HEK293 (cell line): ENCODE measurements around the gene TMEM185A.

ENCODE experiments used
- CTCF ChIA-PET: fragments of 350-600 bp; formaldehyde crosslinking; extraction: SDS; loops from one replicate; lab custom pipeline; 2021; ENCODE audit warnings: antibody characterized with exemption; lab: Yijun Ruan, JAX
- POLR2A ChIA-PET: fragments of 300-600 bp; formaldehyde crosslinking; extraction: SDS; loops from one replicate; lab custom pipeline; 2020; ENCODE audit warnings: antibody characterized with exemption, inconsistent platforms; lab: Yijun Ruan, JAX
- H3K27ac ChIP-seq: fragments of 200-500 bp; sonication (Bioruptor generic); 2 replicates; pipeline ENCODE4 v1.5.1; 2014; ENCODE audit warnings: low read depth, low read length, control low read depth, inconsistent platforms; ENCODE audit errors: extremely low read depth
- H3K36me3 ChIP-seq, 2 experiments: fragments of 200-500 bp in 1 of 2; sonication (Bioruptor generic) in 1 of 2; 1 replicate in 1 of 2; 2 replicates in 1 of 2; pipeline ENCODE4 v1.5.1; 2014 to 2017; ENCODE audit warnings: inconsistent platforms in 2 of 2, low read length in 2 of 2; ENCODE audit not compliant: control insufficient read depth in 2 of 2, insufficient read depth in 1 of 2
- H3K4me1 ChIP-seq: fragments of 200-500 bp; sonication (Bioruptor generic); 2 replicates; pipeline ENCODE4 v1.5.1; 2014; ENCODE audit warnings: mild to moderate bottlenecking, low read length, inconsistent platforms; ENCODE audit not compliant: control insufficient read depth, insufficient read depth
- H3K4me3 ChIP-seq: 2 replicates; pipeline ENCODE4 v1.5.1; 2011; ENCODE audit warnings: low read depth, mild to moderate bottlenecking, control low read depth, low read length, moderate library complexity
- H3K9me3 ChIP-seq: fragments of 200-500 bp; sonication (Bioruptor generic); 2 replicates; pipeline ENCODE4 v1.5.1; 2014; ENCODE audit warnings: low read depth, low read length, inconsistent platforms; ENCODE audit not compliant: control insufficient read depth, insufficient read depth
- BCL6B ChIP-seq: fragments of 450-650 bp; formaldehyde crosslinking; IDR thresholded peaks from 2 replicates; pipeline ENCODE4 v1.5.1; 2017; ENCODE audit warnings: missing biosample characterization, missing genetic modification characterization
- FEZF1 ChIP-seq: fragments of 450-650 bp; formaldehyde crosslinking; IDR thresholded peaks from 2 replicates; pipeline ENCODE4 v1.5.1; 2016; ENCODE audit warnings: missing biosample characterization, missing genetic modification characterization
- GLI4 ChIP-seq: fragments of 450-650 bp; formaldehyde crosslinking; IDR thresholded peaks from 2 replicates; pipeline ENCODE4 v1.5.1; 2016; ENCODE audit warnings: missing biosample characterization, missing genetic modification characterization
- HIC1 ChIP-seq: fragments of 450-650 bp; formaldehyde crosslinking; IDR thresholded peaks from 2 replicates; pipeline ENCODE4 v1.5.1; 2016; ENCODE audit warnings: missing biosample characterization, missing genetic modification characterization
- IKZF3 ChIP-seq: fragments of 450-650 bp; IDR thresholded peaks from 2 replicates; pipeline ENCODE4 v1.5.0; 2018; ENCODE audit warnings: missing biosample characterization, mild to moderate bottlenecking, missing genetic modification characterization, moderate library complexity
- MEIS1 ChIP-seq: sonication (generic); formaldehyde crosslinking; IDR thresholded peaks from 2 replicates; pipeline ENCODE4 v1.8.1; 2022; ENCODE audit warnings: missing genetic modification reagents, mild to moderate bottlenecking, borderline replicate concordance
- MYNN ChIP-seq: fragments of 450-650 bp; formaldehyde crosslinking; IDR thresholded peaks from 2 replicates; pipeline ENCODE4 v1.5.1; 2016; ENCODE audit warnings: missing biosample characterization, missing genetic modification characterization, borderline replicate concordance
- TRIM28 ChIP-seq: IDR thresholded peaks from 2 replicates; pipeline ENCODE4 v1.6.1; 2011; ENCODE audit warnings: low read length, control low read depth, borderline replicate concordance
- ZNF112 ChIP-seq: fragments of 450-650 bp; formaldehyde crosslinking; IDR thresholded peaks from 2 replicates; pipeline ENCODE4 v1.5.0; 2017; ENCODE audit warnings: missing biosample characterization, missing genetic modification characterization
- ZNF138 ChIP-seq: fragments of 450-650 bp; formaldehyde crosslinking; IDR thresholded peaks from 2 replicates; pipeline ENCODE4 v1.5.1; 2016; ENCODE audit warnings: missing biosample characterization, missing genetic modification characterization, borderline replicate concordance
- ZNF24 ChIP-seq: fragments of 450-650 bp; formaldehyde crosslinking; IDR thresholded peaks from 2 replicates; pipeline ENCODE4 v1.5.1; 2016; ENCODE audit warnings: missing biosample characterization, missing genetic modification characterization
- ZNF26 ChIP-seq: fragments of 450-650 bp; formaldehyde crosslinking; IDR thresholded peaks from 2 replicates; pipeline ENCODE4 v1.5.1; 2016; ENCODE audit warnings: missing biosample characterization, missing genetic modification characterization
- ZNF404 ChIP-seq: fragments of 450-650 bp; formaldehyde crosslinking; IDR thresholded peaks from 2 replicates; pipeline ENCODE4 v1.5.1; 2017; ENCODE audit warnings: missing biosample characterization, missing genetic modification characterization
- ZNF433 ChIP-seq: fragments of 450-650 bp; formaldehyde crosslinking; IDR thresholded peaks from 2 replicates; pipeline ENCODE4 v1.5.1; 2016; ENCODE audit warnings: missing biosample characterization, missing genetic modification characterization, low read depth
- ZNF48 ChIP-seq: fragments of 450-650 bp; formaldehyde crosslinking; IDR thresholded peaks from 2 replicates; pipeline ENCODE4 v1.5.1; 2016; ENCODE audit warnings: missing biosample characterization, missing genetic modification characterization
- ZNF488 ChIP-seq: fragments of 450-650 bp; formaldehyde crosslinking; IDR thresholded peaks from 2 replicates; pipeline ENCODE4 v1.5.1; 2016; ENCODE audit warnings: missing biosample characterization, missing genetic modification characterization
- ZNF501 ChIP-seq: fragments of 450-650 bp; formaldehyde crosslinking; IDR thresholded peaks from 2 replicates; pipeline ENCODE4 v1.5.1; 2016; ENCODE audit warnings: missing biosample characterization, missing genetic modification characterization
- ZNF560 ChIP-seq: fragments of 450-650 bp; formaldehyde crosslinking; IDR thresholded peaks from 2 replicates; pipeline ENCODE4 v1.5.1; 2017; ENCODE audit warnings: missing biosample characterization, missing genetic modification characterization, borderline replicate concordance
- ZNF561 ChIP-seq: fragments of 450-650 bp; IDR thresholded peaks from 2 replicates; pipeline ENCODE4 v1.5.1; 2018; ENCODE audit warnings: missing biosample characterization, missing genetic modification characterization, borderline replicate concordance
- ZNF600 ChIP-seq: fragments of 450-650 bp; formaldehyde crosslinking; IDR thresholded peaks from 2 replicates; pipeline ENCODE4 v1.5.1; 2016; ENCODE audit warnings: missing biosample characterization, missing genetic modification characterization
- ZNF658 ChIP-seq: fragments of 450-650 bp; formaldehyde crosslinking; IDR thresholded peaks from 2 replicates; pipeline ENCODE4; 2016; ENCODE audit warnings: missing biosample characterization, missing genetic modification characterization
- ZNF664 ChIP-seq: fragments of 450-650 bp; formaldehyde crosslinking; IDR thresholded peaks from 2 replicates; pipeline ENCODE4 v1.5.1; 2016; ENCODE audit warnings: missing biosample characterization, missing genetic modification characterization
- ZNF747 ChIP-seq: fragments of 450-650 bp; formaldehyde crosslinking; IDR thresholded peaks from 2 replicates; pipeline ENCODE4 v1.5.1; 2016; ENCODE audit warnings: missing biosample characterization, missing genetic modification characterization
- ZNF830 ChIP-seq: fragments of 450-650 bp; IDR thresholded peaks from 2 replicates; pipeline ENCODE4 v1.5.0; 2018; ENCODE audit warnings: missing biosample characterization, missing genetic modification characterization, low read depth, mild to moderate bottlenecking, moderate library complexity

The TMEM185A gene

GRCh38 chrX:149641432-149641831, 9.8 kb upstream of the TMEM185A start (continued):
- TF ChIP-seq ZNF561 = no peak
- no peak for TF ChIP-seq ZNF664 (tag by site-specific recombination)
- TF ChIP-seq ZNF501 = no peak
- TF ChIP-seq ZNF433 (tag by site-specific recombination) = no peak
- no peak for TF ChIP-seq MYNN (tag by site-specific recombination)
- no peak for TF ChIP-seq ZNF658

GRCh38 chrX:149639568-149639967, 8.0 kb upstream of the TMEM185A start:
- Histone ChIP-seq H3K4me1 (no peaks in the 10 kb centered on the region), H3K9me3 (no peaks in the 10 kb centered on the region), H3K36me3 (no peaks in the 10 kb centered on the region), H3K4me3 (no peak overlapping the region), H3K27ac (no peak overlapping the region)
- POLR2A ChIA-PET = no interaction called here
- CTCF ChIA-PET = no interaction called here
- no peak for TF ChIP-seq ZNF747 (tag by site-specific recombination)
- no peak for TF ChIP-seq ZNF112 (tag by site-specific recombination)
- no peak for TF ChIP-seq BCL6B (tag by site-specific recombination)
- TF ChIP-seq ZNF488 (tag by site-specific recombination) = no peak
- no peak for TF ChIP-seq HIC1 (tag by site-specific recombination)
- TF ChIP-seq GLI4 (tag by site-specific recombination) = no peak
- TF ChIP-seq ZNF404 (tag by site-specific recombination) = no peak
- TF ChIP-seq MEIS1 (CRISPR knock-in tag) = no peak
- TF ChIP-seq ZNF560 (tag by site-specific recombination) = no peak
- TF ChIP-seq TRIM28 = no peak
- no peak for TF ChIP-seq ZNF600
- TF ChIP-seq FEZF1 = no peak
- no peak for TF ChIP-seq ZNF24 (tag by site-specific recombination)
- TF ChIP-seq ZNF26 (tag by site-specific recombination) = no peak
- TF ChIP-seq ZNF830 (tag by site-specific recombination) = no peak
- TF ChIP-seq ZNF48 (tag by site-specific recombination) = no peak
- no peak for TF ChIP-seq IKZF3
- TF ChIP-seq ZNF138 (tag by site-specific recombination) = no peak
